ENCODE results near the gene NOCT. TPM values are rescaled to one million over a fixed set of nuclear protein-coding genes. Genes with fewer than 3 reads are reported as not detected.
"Not testable (repeated sequence)": the region's sequence is repeated elsewhere in the genome, so short reads cannot be mapped to it uniquely, and the experiment has no call there.

NOCT gene
- polyA plus RNA-seq, 1 donor (not counting 4 experiments of a cell fraction or from before 2014, with no cell fraction given), result 12.6 TPM

DNA sequence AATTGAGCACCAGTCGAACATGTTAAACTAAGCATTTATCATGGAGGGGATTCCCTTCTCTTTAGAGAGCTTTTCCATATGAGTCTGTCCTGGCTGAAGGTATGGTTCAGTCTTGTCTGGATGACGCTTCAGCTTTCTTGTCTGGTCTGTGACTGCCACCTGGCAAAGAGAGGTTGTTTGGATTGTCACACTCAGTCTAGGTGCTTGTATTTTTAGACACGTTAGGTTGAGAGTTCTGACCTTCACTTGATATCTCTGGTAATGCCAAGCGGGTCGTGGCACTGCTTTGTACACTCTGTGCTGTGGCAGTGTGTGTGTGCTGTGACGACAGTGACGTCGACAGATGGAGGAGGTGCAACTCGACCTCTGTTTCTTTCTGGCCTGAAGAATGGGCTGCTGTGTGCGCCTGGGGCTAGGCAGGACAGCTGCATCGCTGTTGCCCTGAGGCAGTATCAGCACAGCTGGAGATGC lies 12.6 kb downstream of the NOCT start:
- peaks cover 2 to 10% of the 10 kb centered on the region in 2 experiments for H3K36me3 ChIP-seq (ENCODE audit: control insufficient read depth in 2 of 2, extremely low read depth in 1 of 2, insufficient read depth in 2 of 2, low read length in 2 of 2)
- TF ChIP-seq, protein P1, sequence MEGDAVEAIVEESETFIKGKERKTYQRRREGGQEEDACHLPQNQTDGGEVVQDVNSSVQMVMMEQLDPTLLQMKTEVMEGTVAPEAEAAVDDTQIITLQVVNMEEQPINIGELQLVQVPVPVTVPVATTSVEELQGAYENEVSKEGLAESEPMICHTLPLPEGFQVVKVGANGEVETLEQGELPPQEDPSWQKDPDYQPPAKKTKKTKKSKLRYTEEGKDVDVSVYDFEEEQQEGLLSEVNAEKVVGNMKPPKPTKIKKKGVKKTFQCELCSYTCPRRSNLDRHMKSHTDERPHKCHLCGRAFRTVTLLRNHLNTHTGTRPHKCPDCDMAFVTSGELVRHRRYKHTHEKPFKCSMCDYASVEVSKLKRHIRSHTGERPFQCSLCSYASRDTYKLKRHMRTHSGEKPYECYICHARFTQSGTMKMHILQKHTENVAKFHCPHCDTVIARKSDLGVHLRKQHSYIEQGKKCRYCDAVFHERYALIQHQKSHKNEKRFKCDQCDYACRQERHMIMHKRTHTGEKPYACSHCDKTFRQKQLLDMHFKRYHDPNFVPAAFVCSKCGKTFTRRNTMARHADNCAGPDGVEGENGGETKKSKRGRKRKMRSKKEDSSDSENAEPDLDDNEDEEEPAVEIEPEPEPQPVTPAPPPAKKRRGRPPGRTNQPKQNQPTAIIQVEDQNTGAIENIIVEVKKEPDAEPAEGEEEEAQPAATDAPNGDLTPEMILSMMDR (optimal IDR thresholded peaks at IDR 0.05 in 1 of 3, IDR thresholded peaks at IDR 0.05 in 1 of 3, conservative IDR thresholded peaks at IDR 0.05 in 1 of 3; ENCODE audit: extremely low read depth in 1 of 3, insufficient read depth in 2 of 3, low read length in 3 of 3), result no peak
- no peak for TF ChIP-seq EZH2 (IDR thresholded peaks at IDR 0.05; ENCODE audit: low read length)
- H3K4me3 ChIP-seq (ENCODE audit: control insufficient read depth in 2 of 3, extremely low read depth in 1 of 3, insufficient read depth in 2 of 3, low read depth in 1 of 3, low read length in 3 of 3), result no peak overlapping the region
- no peak overlapping the region for H2AFZ ChIP-seq (ENCODE audit: control insufficient read depth, low read length)
- H3K9me3 ChIP-seq (ENCODE audit: control insufficient read depth, low read depth, low read length), result no peaks in the 10 kb centered on the region
- FAIRE-seq (no peak), DNase-seq (ENCODE audit: low read depth, low spot score) (no peak)
- H3K27ac ChIP-seq (ENCODE audit: control insufficient read depth, insufficient read depth, low read length), result no peak overlapping the region
- peaks cover 94% of the 10 kb centered on the region for H3K79me2 ChIP-seq (ENCODE audit: control insufficient read depth, insufficient read depth, low read length)
- H3K27me3 ChIP-seq (ENCODE audit: control insufficient read depth, extremely low read depth, insufficient read depth, low read length), result no peaks in the 10 kb centered on the region
- dilution Hi-C loops (cut with MboI; ENCODE audit: extremely low pct_ligation_motif_present, low sequenced_read_pairs), result no loop called here
- H3K4me1 ChIP-seq (ENCODE audit: control insufficient read depth, extremely low read depth, insufficient read depth, low read length), result no peaks in the 10 kb centered on the region
- peaks cover 3% of the 10 kb centered on the region for H3K9me1 ChIP-seq (ENCODE audit: control insufficient read depth, extremely low read depth, insufficient read depth, low read length)
- H3K4me2 ChIP-seq (ENCODE audit: control insufficient read depth, extremely low read depth, insufficient read depth, low read depth, low read length), result no peak overlapping the region
- H4K20me1 ChIP-seq (ENCODE audit: control insufficient read depth, extremely low read depth, insufficient read depth, low read length), result peaks cover 13% of the 10 kb centered on the region
- H3K9ac ChIP-seq (ENCODE audit: control insufficient read depth, extremely low read depth, insufficient read depth, low read length), result no peak overlapping the region

DNA sequence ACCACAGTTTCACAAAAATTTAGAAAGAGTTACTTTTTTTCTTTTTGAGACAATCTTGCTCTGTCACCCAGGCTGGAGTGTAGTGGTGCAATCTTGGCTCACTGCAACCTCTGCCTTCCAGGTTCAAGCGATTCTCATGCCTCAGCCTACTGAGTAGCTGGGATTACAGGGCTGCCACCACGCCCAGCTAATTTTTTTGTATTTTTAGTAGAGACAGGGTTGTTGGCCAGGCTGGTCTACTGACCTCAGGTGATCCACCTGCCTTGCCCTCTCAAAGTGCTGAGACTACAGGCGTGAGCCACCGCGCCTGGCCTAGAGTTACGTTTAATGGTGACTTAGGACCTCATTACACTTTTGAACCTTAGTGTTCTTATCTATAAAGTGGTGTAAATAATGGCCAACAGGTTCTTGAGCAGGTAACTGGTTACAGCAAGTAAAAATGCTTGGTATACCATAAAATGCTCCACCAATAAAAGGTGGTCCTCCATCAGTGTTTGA lies 14.3 kb downstream of the NOCT start:
- dilution Hi-C loops (cut with MboI; ENCODE audit: extremely low pct_ligation_motif_present, low sequenced_read_pairs); H2AFZ ChIP-seq (ENCODE audit: control insufficient read depth, low read length); H3K27me3 ChIP-seq (ENCODE audit: control insufficient read depth, extremely low read depth, insufficient read depth, low read length); H3K4me3 ChIP-seq (ENCODE audit: control insufficient read depth in 2 of 3, extremely low read depth in 1 of 3, insufficient read depth in 2 of 3, low read depth in 1 of 3, low read length in 3 of 3); FAIRE-seq; H3K27ac ChIP-seq (ENCODE audit: control insufficient read depth, insufficient read depth, low read length); H3K9ac ChIP-seq (ENCODE audit: control insufficient read depth, extremely low read depth, insufficient read depth, low read length); H3K9me3 ChIP-seq (ENCODE audit: control insufficient read depth, low read depth, low read length); H3K9me1 ChIP-seq (ENCODE audit: control insufficient read depth, extremely low read depth, insufficient read depth, low read length); H3K4me1 ChIP-seq (ENCODE audit: control insufficient read depth, extremely low read depth, insufficient read depth, low read length); DNase-seq (ENCODE audit: low read depth, low spot score); H3K4me2 ChIP-seq (ENCODE audit: control insufficient read depth, extremely low read depth, insufficient read depth, low read depth, low read length): not testable (repeated sequence)
- peaks cover 2 to 10% of the 10 kb centered on the region in 2 experiments for H3K36me3 ChIP-seq (ENCODE audit: control insufficient read depth in 2 of 2, extremely low read depth in 1 of 2, insufficient read depth in 2 of 2, low read length in 2 of 2)
- peaks cover 95% of the 10 kb centered on the region for H3K79me2 ChIP-seq (ENCODE audit: control insufficient read depth, insufficient read depth, low read length)
- H4K20me1 ChIP-seq (ENCODE audit: control insufficient read depth, extremely low read depth, insufficient read depth, low read length), result peaks cover 17% of the 10 kb centered on the region

Measured in keratinocyte (primary cell).